ENCODE measurements around the gene B3GALT4.

B3GALT4 gene

GRCh38 chr6:33294086-33294823 is 17.3 kb downstream of the B3GALT4 start:
- no peak for DNase-seq (ENCODE audit: insufficient read length, low spot score)
- FAIRE-seq = no peak
- TF ChIP-seq CTCF (IDR thresholded peaks at IDR 0.05; ENCODE audit: insufficient read depth, missing control alignments) = no peak

GRCh38 chr6:33295621-33296369 is 18.9 kb downstream of the B3GALT4 start:
- TF ChIP-seq CTCF (IDR thresholded peaks at IDR 0.05; ENCODE audit: insufficient read depth, missing control alignments) = no peak
- FAIRE-seq (no peak), DNase-seq (ENCODE audit: insufficient read length, low spot score) (no peak)

GRCh38 chr6:33296797-33297405 is 20.0 kb downstream of the B3GALT4 start:
- DNase-seq (ENCODE audit: insufficient read length, low spot score) = no peak
- no peak for FAIRE-seq
- TF ChIP-seq CTCF (IDR thresholded peaks at IDR 0.05; ENCODE audit: insufficient read depth, missing control alignments) = no peak

- TF ChIP-seq CTCF (IDR thresholded peaks at IDR 0.05; ENCODE audit: insufficient read depth, missing control alignments) = no peak
- no peak for FAIRE-seq
- no peak for DNase-seq (ENCODE audit: insufficient read length, low spot score)
Observed at GRCh38 chr6:33297406-33297955, 20.6 kb downstream of the B3GALT4 start.

GRCh38 chr6:33297956-33298772 is 21.2 kb downstream of the B3GALT4 start:
- no peak for FAIRE-seq
- TF ChIP-seq CTCF (IDR thresholded peaks at IDR 0.05; ENCODE audit: insufficient read depth, missing control alignments) = no peak
- DNase-seq (ENCODE audit: insufficient read length, low spot score) = no peak

GRCh38 chr6:33298773-33299236 is 21.9 kb downstream of the B3GALT4 start, which contains the start of gene RGL2:
Gene RGL2, minus strand, starts transcription at chr6:33298942. Its CDS starts 332 bp downstream, at chr6:33298610.
- TF ChIP-seq CTCF (IDR thresholded peaks at IDR 0.05; ENCODE audit: insufficient read depth, missing control alignments) = no peak
- DNase-seq (ENCODE audit: insufficient read length, low spot score) (no peak), FAIRE-seq (no peak)

Data from D721Med (cell line).